Stimulated activated CD4-positive, alpha-beta T cell treated with anti-CD3 and anti-CD28 coated beads, Interleukin-15, amount 100 ng/mL, for 24 hours (primary cell): ENCODE data around the gene ABHD2.
"Not testable (repeated sequence)": the region's sequence is repeated elsewhere in the genome, so short reads cannot be mapped to it uniquely, and the experiment has no call there.

Experiments
- DNase-seq: peaks from one replicate; pipeline ENCODE4 v3.0.0-alpha.2; 2020

Gene ABHD2

GRCh38 chr15:89141159-89141558 is 52.9 kb downstream of the ABHD2 start:
- DNase-seq: not testable (repeated sequence)

- DNase-seq: no peak
These were observed 53.6 kb downstream of the ABHD2 start for GRCh38 chr15:89141885-89142284.

GRCh38 chr15:89142423-89142822 is 54.2 kb downstream of the ABHD2 start:
- no peak for DNase-seq

GRCh38 chr15:89143503-89144162 is 55.4 kb downstream of the ABHD2 start:
- no peak for DNase-seq

- no peak for DNase-seq
These were observed 56.2 kb downstream of the ABHD2 start for GRCh38 chr15:89144491-89144890.

GRCh38 chr15:89146366-89146765 is 58.1 kb downstream of the ABHD2 start:
- DNase-seq: no peak

- DNase-seq: no peak
These were observed 59.9 kb downstream of the ABHD2 start for GRCh38 chr15:89148126-89148525.

GRCh38 chr15:89149501-89150101 is 61.3 kb downstream of the ABHD2 start:
- no peak for DNase-seq

- DNase-seq: no peak
These were observed 62.0 kb downstream of the ABHD2 start for GRCh38 chr15:89150287-89150686.

- no peak for DNase-seq
These were observed 62.8 kb downstream of the ABHD2 start for GRCh38 chr15:89150762-89151664.

- DNase-seq: no peak
These were observed 66.9 kb downstream of the ABHD2 start for GRCh38 chr15:89155122-89155521.

GRCh38 chr15:89155656-89156055 is 67.4 kb downstream of the ABHD2 start:
- DNase-seq: no peak

- DNase-seq: no peak
These were observed 68.8 kb downstream of the ABHD2 start for GRCh38 chr15:89157061-89157460.

- no peak for DNase-seq
These were observed 69.8 kb downstream of the ABHD2 start for GRCh38 chr15:89157918-89158564.

- DNase-seq: no peak
These were observed 73.4 kb downstream of the ABHD2 start for GRCh38 chr15:89161666-89162065.

- DNase-seq: no peak
These were observed 75.2 kb downstream of the ABHD2 start for GRCh38 chr15:89163271-89164055.

GRCh38 chr15:89164712-89165211 is 76.5 kb downstream of the ABHD2 start:
- DNase-seq: no peak

- DNase-seq: no peak
These were observed 77.4 kb downstream of the ABHD2 start for GRCh38 chr15:89165677-89166076.

- peak; percentile 85 for DNase-seq
These were observed 79.3 kb downstream of the ABHD2 start for GRCh38 chr15:89167267-89168176.

- DNase-seq: no peak
These were observed 80.1 kb downstream of the ABHD2 start for GRCh38 chr15:89168316-89168833.

- DNase-seq: no peak
These were observed 82.1 kb downstream of the ABHD2 start for GRCh38 chr15:89170364-89170763.
